Esophagus muscularis mucosa (tissue), 4 donors: ENCODE measurements around the gene DOCK4.

Source experiments
- EP300 ChIP-seq: sonication (generic); formaldehyde crosslinking; IDR thresholded peaks from one replicate; pipeline ENCODE4 v1.6.1; 2017; ENCODE audit warnings: antibody characterized with exemption
- POLR2A ChIP-seq: fragments of 450-650 bp; IDR thresholded peaks from one replicate; pipeline ENCODE4 v1.6.1; 2017; ENCODE audit warnings: antibody characterized with exemption, moderate library complexity, mild to moderate bottlenecking, low read depth
- POLR2AphosphoS5 ChIP-seq, 2 donors: sonication (generic); formaldehyde crosslinking; IDR thresholded peaks; one replicate each; pipeline ENCODE4 v1.6.1; 2017; ENCODE audit warnings: antibody characterized with exemption in 2 of 2
- TF ChIP-seq, protein P1 (sequence below), 3 experiments: fragments of 200-600 bp in 2 of 3; fragments of 450-650 bp in 1 of 3; sonication (generic) in 2 of 3; IDR thresholded peaks; one replicate each; pipeline ENCODE4 v1.5.1; 2017 to 2019; ENCODE audit warnings: antibody characterized with exemption in 3 of 3, mild to moderate bottlenecking in 2 of 3, moderate library complexity in 1 of 3

DNA sequence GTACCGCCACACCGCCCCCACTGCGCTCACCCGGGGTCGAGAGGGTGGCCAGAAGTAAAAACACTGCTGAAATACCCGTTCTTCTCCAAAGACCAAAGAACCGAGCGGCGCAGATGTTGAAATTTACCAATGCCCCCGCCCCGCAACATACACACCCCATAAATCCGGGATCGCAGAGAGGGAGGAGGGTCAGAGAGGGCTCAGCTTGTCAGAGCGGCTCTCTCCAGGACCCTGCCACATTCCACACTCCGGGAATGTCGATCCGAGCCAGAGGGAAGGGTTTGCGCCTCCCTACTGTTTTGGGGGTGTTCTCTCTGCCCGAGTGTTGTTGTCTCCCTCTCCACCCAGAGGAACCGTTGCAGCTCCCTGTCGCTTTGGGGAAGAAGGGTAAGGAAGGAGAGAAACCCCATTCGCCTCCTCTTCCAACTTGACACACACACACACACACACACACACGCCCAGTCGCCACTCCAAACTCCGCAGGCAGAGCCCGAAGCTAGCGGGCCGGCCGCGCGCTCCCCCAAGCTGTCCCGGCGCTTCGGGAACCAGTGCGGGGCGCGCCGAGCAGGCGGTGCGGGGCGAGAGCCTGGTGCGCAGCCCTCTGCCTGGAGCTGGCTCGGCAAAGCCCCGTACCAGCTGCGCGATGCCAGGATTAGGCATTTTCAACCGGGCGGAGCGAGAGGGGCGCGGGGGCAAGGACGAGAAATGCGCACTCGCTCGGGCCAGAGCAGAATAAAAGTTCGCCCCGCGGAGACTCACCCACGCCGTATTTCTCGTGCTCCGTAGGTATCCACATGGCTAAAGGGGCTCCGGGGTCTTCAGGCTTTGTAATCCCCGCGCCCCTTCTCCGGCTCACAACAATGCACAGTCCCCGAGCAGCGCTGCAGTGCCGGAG, 609 bp downstream of the DOCK4 start:
- no peak for TF ChIP-seq POLR2AphosphoS5 (IDR thresholded peaks at IDR 0.05)
- TF ChIP-seq, protein P1, sequence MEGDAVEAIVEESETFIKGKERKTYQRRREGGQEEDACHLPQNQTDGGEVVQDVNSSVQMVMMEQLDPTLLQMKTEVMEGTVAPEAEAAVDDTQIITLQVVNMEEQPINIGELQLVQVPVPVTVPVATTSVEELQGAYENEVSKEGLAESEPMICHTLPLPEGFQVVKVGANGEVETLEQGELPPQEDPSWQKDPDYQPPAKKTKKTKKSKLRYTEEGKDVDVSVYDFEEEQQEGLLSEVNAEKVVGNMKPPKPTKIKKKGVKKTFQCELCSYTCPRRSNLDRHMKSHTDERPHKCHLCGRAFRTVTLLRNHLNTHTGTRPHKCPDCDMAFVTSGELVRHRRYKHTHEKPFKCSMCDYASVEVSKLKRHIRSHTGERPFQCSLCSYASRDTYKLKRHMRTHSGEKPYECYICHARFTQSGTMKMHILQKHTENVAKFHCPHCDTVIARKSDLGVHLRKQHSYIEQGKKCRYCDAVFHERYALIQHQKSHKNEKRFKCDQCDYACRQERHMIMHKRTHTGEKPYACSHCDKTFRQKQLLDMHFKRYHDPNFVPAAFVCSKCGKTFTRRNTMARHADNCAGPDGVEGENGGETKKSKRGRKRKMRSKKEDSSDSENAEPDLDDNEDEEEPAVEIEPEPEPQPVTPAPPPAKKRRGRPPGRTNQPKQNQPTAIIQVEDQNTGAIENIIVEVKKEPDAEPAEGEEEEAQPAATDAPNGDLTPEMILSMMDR (IDR thresholded peaks at IDR 0.05): no peak
- TF ChIP-seq POLR2A: no peak
- no peak for TF ChIP-seq EP300
